ENCODE measurements around the gene FRMD3. TPM values are rescaled to one million over a fixed set of nuclear protein-coding genes. Genes with fewer than 3 reads are reported as not detected.

Gene FRMD3
- total RNA-seq, 1 donor from 2014 or later, result 0.59 TPM

- H3K36me3 Mint-ChIP-seq (ENCODE audit: low read depth, unreplicated experiment), result no peaks in the 10 kb centered on the region
- H3K27ac Mint-ChIP-seq (ENCODE audit: unreplicated experiment), result no peak overlapping the region
- no peak for TF ChIP-seq CTCF (IDR thresholded peaks at IDR 0.05; ENCODE audit: unreplicated experiment)
- H3K27me3 Mint-ChIP-seq (ENCODE audit: unreplicated experiment), result peaks cover 3% of the 10 kb centered on the region
- no peaks in the 10 kb centered on the region for H3K9me3 Mint-ChIP-seq (ENCODE audit: unreplicated experiment)
- DNase-seq (ENCODE audit: low spot score), result no peak
- peaks cover 6% of the 10 kb centered on the region for H3K4me1 Mint-ChIP-seq (ENCODE audit: unreplicated experiment)
- no peak overlapping the region for H3K4me3 Mint-ChIP-seq (ENCODE audit: unreplicated experiment)
Measured at GRCh38 chr9:83312537-83312936, 225.7 kb downstream of the FRMD3 start.

GRCh38 chr9:83307066-83307724, 231.0 kb downstream of the FRMD3 start:
- Mint-ChIP-seq H3K9me3 (ENCODE audit: unreplicated experiment) (no peaks in the 10 kb centered on the region), H3K27ac (ENCODE audit: unreplicated experiment) (no peak overlapping the region), H3K27me3 (ENCODE audit: unreplicated experiment) (peaks cover 2% of the 10 kb centered on the region), H3K4me3 (ENCODE audit: unreplicated experiment) (no peak overlapping the region), H3K36me3 (ENCODE audit: low read depth, unreplicated experiment) (no peaks in the 10 kb centered on the region), H3K4me1 (ENCODE audit: unreplicated experiment) (no peaks in the 10 kb centered on the region)
- no peak for DNase-seq (ENCODE audit: low spot score)
- TF ChIP-seq CTCF (IDR thresholded peaks at IDR 0.05; ENCODE audit: unreplicated experiment), result no peak

GRCh38 chr9:83304686-83305085, 233.5 kb downstream of the FRMD3 start:
- Mint-ChIP-seq H3K27me3 (ENCODE audit: unreplicated experiment) (peaks cover 2% of the 10 kb centered on the region), H3K4me1 (ENCODE audit: unreplicated experiment) (no peaks in the 10 kb centered on the region), H3K4me3 (ENCODE audit: unreplicated experiment) (no peak overlapping the region), H3K27ac (ENCODE audit: unreplicated experiment) (no peak overlapping the region), H3K36me3 (ENCODE audit: low read depth, unreplicated experiment) (no peaks in the 10 kb centered on the region), H3K9me3 (ENCODE audit: unreplicated experiment) (no peaks in the 10 kb centered on the region)
- no peak for DNase-seq (ENCODE audit: low spot score)
- no peak for TF ChIP-seq CTCF (IDR thresholded peaks at IDR 0.05; ENCODE audit: unreplicated experiment)

- Mint-ChIP-seq H3K4me3 (ENCODE audit: unreplicated experiment) (no peak overlapping the region), H3K36me3 (ENCODE audit: low read depth, unreplicated experiment) (no peaks in the 10 kb centered on the region), H3K27ac (ENCODE audit: unreplicated experiment) (no peak overlapping the region), H3K27me3 (ENCODE audit: unreplicated experiment) (peaks cover 1% of the 10 kb centered on the region), H3K9me3 (ENCODE audit: unreplicated experiment) (no peaks in the 10 kb centered on the region), H3K4me1 (ENCODE audit: unreplicated experiment) (no peaks in the 10 kb centered on the region)
- no peak for DNase-seq (ENCODE audit: low spot score)
- no peak for TF ChIP-seq CTCF (IDR thresholded peaks at IDR 0.05; ENCODE audit: unreplicated experiment)
Measured at GRCh38 chr9:83299571-83299970, 238.6 kb downstream of the FRMD3 start.

GRCh38 chr9:83299094-83299493, 239.1 kb downstream of the FRMD3 start:
- H3K27me3 Mint-ChIP-seq (ENCODE audit: unreplicated experiment), result peaks cover 1% of the 10 kb centered on the region
- H3K36me3 Mint-ChIP-seq (ENCODE audit: low read depth, unreplicated experiment), result no peaks in the 10 kb centered on the region

More at GRCh38 chr9:83299094-83299493, 239.1 kb downstream of the FRMD3 start:
- no peaks in the 10 kb centered on the region for H3K4me1 Mint-ChIP-seq (ENCODE audit: unreplicated experiment)
- TF ChIP-seq CTCF (IDR thresholded peaks at IDR 0.05; ENCODE audit: unreplicated experiment), result no peak
- no peak for DNase-seq (ENCODE audit: low spot score)
- H3K4me3 Mint-ChIP-seq (ENCODE audit: unreplicated experiment), result no peak overlapping the region
- H3K27ac Mint-ChIP-seq (ENCODE audit: unreplicated experiment), result no peak overlapping the region
- H3K9me3 Mint-ChIP-seq (ENCODE audit: unreplicated experiment), result no peaks in the 10 kb centered on the region
